MCF 10A (cell line): ENCODE results near the gene ADAMTS14. TPM values are rescaled to one million over a fixed set of nuclear protein-coding genes. Genes with fewer than 3 reads are reported as not detected.

ENCODE experiments used
- BruUV-seq: library from RNA; stranded (reverse); fragments of 400-500 nt; replicated peaks from 2 replicates; lab custom pipeline; 2021; lab: Mats Ljungman, UMichigan
- CTCF ChIA-PET: fragments of 300-600 bp; sonication (Branson Sonifier 250); formaldehyde crosslinking; extraction: SDS; loops from one replicate; lab custom pipeline; 2021; ENCODE audit warnings: antibody characterized with exemption, inconsistent platforms; lab: Yijun Ruan, JAX
- POLR2A ChIA-PET: fragments of 300-600, 350-650 bp; sonication (Branson Sonifier 250); formaldehyde crosslinking; extraction: SDS; loops from one replicate; lab custom pipeline; 2020; ENCODE audit warnings: antibody characterized with exemption, inconsistent platforms; lab: Yijun Ruan, JAX
- DNase-seq: peaks from one replicate; pipeline ENCODE4 v3.0.0-alpha.2; 2018; ENCODE audit not compliant: unreplicated experiment
- H3K27ac Mint-ChIP-seq: one replicate; pipeline ENCODE4 v1.8.0; 2022; ENCODE audit warnings: mild to moderate bottlenecking, low read depth, mixed read lengths; ENCODE audit not compliant: unreplicated experiment
- H3K27me3 Mint-ChIP-seq: one replicate; pipeline ENCODE4 v1.8.0; 2022; ENCODE audit warnings: mixed read lengths; ENCODE audit not compliant: insufficient read depth, unreplicated experiment
- H3K36me3 Mint-ChIP-seq: one replicate; pipeline ENCODE4 v1.8.0; 2022; ENCODE audit warnings: mild to moderate bottlenecking, moderate library complexity, mixed read lengths; ENCODE audit not compliant: insufficient read depth, unreplicated experiment
- H3K4me1 Mint-ChIP-seq: one replicate; pipeline ENCODE4 v1.8.0; 2022; ENCODE audit warnings: mixed read lengths; ENCODE audit not compliant: insufficient read depth, unreplicated experiment
- H3K4me3 Mint-ChIP-seq: one replicate; pipeline ENCODE4 v1.8.0; 2022; ENCODE audit warnings: mild to moderate bottlenecking, moderate library complexity, mixed read lengths; ENCODE audit not compliant: unreplicated experiment
- H3K9me3 Mint-ChIP-seq: one replicate; pipeline ENCODE4 v1.8.0; 2022; ENCODE audit warnings: mixed read lengths; ENCODE audit not compliant: unreplicated experiment
- intact Hi-C: fragments of 100-400 bp; cut with micrococcal nuclease; formaldehyde crosslinking; loops from 2 replicates; pipeline ENCODE4 v1.14.1; 2022
- total RNA-seq: library from RNA; stranded (reverse); gene quantifications from 2 replicates; pipeline ENCODE4 v1.2.3, GENCODE V29; 2022
- TF ChIP-seq, protein P1 (sequence below): fragments of 200-600 bp; IDR thresholded peaks from one replicate; pipeline ENCODE4 v1.8.0; 2022; ENCODE audit warnings: antibody characterized with exemption, mild to moderate bottlenecking; ENCODE audit not compliant: unreplicated experiment

Gene ADAMTS14
- total RNA-seq, 1 experiment from 2014 or later = not detected

DNA sequence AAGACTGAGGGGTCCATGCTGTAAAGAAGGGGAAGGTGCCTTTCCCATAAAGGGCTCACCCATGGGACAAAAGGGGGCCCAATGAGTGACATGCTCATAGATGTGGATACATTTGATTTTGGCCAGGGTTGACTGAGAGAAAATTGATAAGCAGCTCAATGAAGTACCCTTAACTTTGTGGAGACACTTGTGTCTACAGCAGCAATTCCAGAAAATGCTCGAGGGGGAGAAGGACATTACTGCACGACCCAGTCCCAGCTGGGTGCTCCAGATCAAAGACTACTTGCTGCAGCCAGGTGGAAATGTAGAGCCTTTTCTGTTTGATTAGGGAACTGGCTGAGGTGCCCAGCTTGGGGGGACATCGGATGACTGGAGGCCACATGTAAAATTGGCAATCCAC, 22.2 kb upstream of the ADAMTS14 start:
- H3K27me3 Mint-ChIP-seq = no peaks in the 10 kb centered on the region
- POLR2A ChIA-PET = interaction anchor here (0.8 to 1.0 kb wide), 2 partner anchors 17 to 61 kb away, joined by 3 read pairs; no protein-coding TSS in a partner anchor
- CTCF ChIA-PET = no interaction called here
- H3K9me3 Mint-ChIP-seq = no peaks in the 10 kb centered on the region
- no TSS peak for BruUV-seq
- DNase-seq = no peak
- H3K27ac Mint-ChIP-seq = no peak overlapping the region
- no peaks in the 10 kb centered on the region for H3K36me3 Mint-ChIP-seq
- TF ChIP-seq, protein P1, sequence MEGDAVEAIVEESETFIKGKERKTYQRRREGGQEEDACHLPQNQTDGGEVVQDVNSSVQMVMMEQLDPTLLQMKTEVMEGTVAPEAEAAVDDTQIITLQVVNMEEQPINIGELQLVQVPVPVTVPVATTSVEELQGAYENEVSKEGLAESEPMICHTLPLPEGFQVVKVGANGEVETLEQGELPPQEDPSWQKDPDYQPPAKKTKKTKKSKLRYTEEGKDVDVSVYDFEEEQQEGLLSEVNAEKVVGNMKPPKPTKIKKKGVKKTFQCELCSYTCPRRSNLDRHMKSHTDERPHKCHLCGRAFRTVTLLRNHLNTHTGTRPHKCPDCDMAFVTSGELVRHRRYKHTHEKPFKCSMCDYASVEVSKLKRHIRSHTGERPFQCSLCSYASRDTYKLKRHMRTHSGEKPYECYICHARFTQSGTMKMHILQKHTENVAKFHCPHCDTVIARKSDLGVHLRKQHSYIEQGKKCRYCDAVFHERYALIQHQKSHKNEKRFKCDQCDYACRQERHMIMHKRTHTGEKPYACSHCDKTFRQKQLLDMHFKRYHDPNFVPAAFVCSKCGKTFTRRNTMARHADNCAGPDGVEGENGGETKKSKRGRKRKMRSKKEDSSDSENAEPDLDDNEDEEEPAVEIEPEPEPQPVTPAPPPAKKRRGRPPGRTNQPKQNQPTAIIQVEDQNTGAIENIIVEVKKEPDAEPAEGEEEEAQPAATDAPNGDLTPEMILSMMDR = no peak
- intact Hi-C loops = no loop called here
- peaks cover 28% of the 10 kb centered on the region for H3K4me1 Mint-ChIP-seq
- H3K4me3 Mint-ChIP-seq = no peak overlapping the region

DNA sequence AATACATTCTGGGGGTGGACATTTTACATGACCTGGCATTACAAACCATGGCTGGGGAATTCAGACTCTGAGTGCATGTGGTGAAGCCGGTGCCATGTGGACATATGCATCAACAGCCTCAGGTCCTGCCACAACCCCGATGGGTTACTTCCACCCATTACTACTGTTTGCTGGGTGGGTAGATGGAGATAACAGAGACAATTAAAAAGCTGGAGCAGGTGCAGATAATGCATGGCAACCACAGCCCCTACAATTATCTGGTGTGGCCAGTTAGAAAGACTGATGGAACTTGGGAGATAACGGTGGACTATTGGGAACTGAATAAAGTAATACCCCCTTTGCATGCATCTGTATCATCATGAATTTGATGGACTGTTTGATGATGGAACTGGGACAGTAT, 21.6 kb upstream of the ADAMTS14 start:
- peaks cover 28% of the 10 kb centered on the region for H3K4me1 Mint-ChIP-seq
- H3K4me3 Mint-ChIP-seq = no peak overlapping the region
- intact Hi-C loops = no loop called here
- no peaks in the 10 kb centered on the region for H3K36me3 Mint-ChIP-seq
- H3K9me3 Mint-ChIP-seq = no peaks in the 10 kb centered on the region
- TF ChIP-seq, protein P1 = no peak
- H3K27ac Mint-ChIP-seq = no peak overlapping the region
- no peaks in the 10 kb centered on the region for H3K27me3 Mint-ChIP-seq
- no peak for DNase-seq
- ChIA-PET CTCF (no interaction called here), POLR2A (interaction anchor here (0.8 kb wide), 1 partner anchor 61 kb away, joined by 3 read pairs; no protein-coding TSS in a partner anchor)
- BruUV-seq = no TSS peak

DNA sequence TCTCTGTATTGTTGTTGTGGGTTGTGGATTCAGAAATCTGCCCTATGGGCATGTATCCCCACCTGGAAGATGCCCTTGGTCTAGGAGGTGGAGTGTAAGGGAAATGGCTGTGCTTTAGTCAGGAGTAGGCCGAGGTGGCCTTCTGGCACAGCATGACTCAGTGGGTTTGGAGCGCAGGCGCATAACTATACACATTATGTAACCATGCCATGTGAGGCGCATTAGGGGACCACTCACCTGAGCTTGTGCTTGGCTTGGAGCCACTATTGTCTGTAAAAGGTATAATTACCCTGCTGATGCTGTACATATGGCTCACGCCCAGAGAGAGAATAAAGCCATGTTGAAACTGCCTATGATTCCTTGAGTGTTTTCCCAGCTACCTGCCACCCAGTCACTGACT, 20.6 kb upstream of the ADAMTS14 start:
- Mint-ChIP-seq H3K4me3 (no peak overlapping the region), H3K9me3 (no peaks in the 10 kb centered on the region), H3K4me1 (peaks cover 34% of the 10 kb centered on the region), H3K36me3 (no peaks in the 10 kb centered on the region), H3K27ac (peak overlapping the region; percentile 49), H3K27me3 (no peaks in the 10 kb centered on the region)
- BruUV-seq = no TSS peak
- CTCF ChIA-PET = interaction anchor here (0.6 kb wide), 1 partner anchor 269 kb away, joined by 3 read pairs; no protein-coding TSS in a partner anchor
- DNase-seq = peak; percentile 91
- intact Hi-C loops = no loop called here
- POLR2A ChIA-PET = interaction anchor here (0.5 kb wide), 1 partner anchor 32 kb away, joined by 3 read pairs; no protein-coding TSS in a partner anchor
- TF ChIP-seq, protein P1 = no peak

DNA sequence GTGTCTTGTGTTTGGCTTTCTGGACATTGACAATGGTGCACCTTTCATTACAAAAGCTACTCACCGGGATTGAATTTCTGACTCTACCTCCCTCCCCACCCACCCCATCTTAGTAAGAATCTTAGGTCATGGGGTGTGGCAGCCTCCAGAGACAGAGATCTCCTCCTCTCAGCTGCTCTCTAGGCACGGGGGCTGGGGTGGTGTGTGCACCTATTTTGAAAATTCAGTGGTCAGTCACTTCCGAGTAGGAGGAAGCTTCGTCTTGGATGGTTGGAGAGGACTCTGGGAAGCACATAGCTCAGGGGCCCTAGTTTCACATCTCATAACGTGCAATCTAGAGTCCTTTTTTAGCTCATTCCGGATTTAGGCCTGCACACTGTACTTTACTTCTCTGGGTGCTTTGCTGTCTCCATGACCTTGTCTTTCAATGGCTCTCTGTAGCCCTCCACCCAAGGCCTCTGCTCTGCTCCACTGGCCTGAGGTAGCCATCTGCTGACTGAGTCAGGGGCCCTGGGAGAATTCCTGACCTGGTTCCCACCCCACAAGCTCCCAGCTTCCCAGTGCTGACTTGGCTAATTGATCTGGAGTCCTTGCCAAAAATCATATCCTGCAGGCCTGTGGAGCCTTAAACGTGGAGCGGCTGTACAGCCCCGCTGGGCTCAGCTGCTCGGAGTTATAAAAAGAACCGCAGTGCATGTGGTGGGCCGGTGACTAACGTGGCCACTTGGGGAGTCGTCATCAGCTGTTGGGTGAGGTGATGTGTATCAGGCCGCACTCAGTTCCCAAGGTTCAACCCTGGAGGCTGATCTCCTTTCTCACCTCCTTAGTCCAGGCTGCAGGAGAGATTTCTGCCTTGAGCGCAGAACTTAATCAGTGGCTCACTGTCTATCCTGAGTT, 19.3 kb upstream of the ADAMTS14 start:
- TF ChIP-seq, protein P1 = no peak
- BruUV-seq = no TSS peak
- peaks cover 38% of the 10 kb centered on the region for H3K4me1 Mint-ChIP-seq
- ChIA-PET CTCF (interaction anchor here (0.6 kb wide), 1 partner anchor 264 kb away, joined by 3 read pairs; no protein-coding TSS in a partner anchor), POLR2A (interaction anchor here (0.6 to 1.1 kb wide), 4 partner anchors 9 to 483 kb away, joined by 3 to 9 read pairs (median 4); no protein-coding TSS in a partner anchor)
- no peaks in the 10 kb centered on the region for H3K36me3 Mint-ChIP-seq
- no peak overlapping the region for H3K27ac Mint-ChIP-seq
- intact Hi-C loops = no loop called here
- no peaks in the 10 kb centered on the region for H3K9me3 Mint-ChIP-seq
- no peaks in the 10 kb centered on the region for H3K27me3 Mint-ChIP-seq
- H3K4me3 Mint-ChIP-seq = no peak overlapping the region
- DNase-seq = peak; percentile 83
